ENCODE data around the gene KL.

DNA sequence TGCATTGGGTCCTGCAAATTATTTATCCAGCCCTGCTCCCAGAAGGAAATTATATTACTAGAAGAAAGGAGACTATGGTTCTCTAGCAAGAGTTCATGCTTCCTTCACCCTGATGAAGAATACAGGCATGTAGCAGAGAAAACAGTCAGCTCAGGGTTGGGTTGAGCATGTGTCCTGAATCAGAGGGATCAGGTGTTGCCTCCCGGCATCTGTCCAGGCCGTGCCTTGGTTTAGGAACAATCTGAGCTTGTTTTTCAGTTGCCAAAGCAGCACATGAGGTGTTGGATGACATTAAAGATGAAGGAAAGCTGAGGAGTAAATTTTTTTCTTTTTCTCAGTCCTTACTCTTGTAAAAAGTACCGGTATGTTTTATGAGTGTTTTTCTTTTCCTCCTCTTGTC is 62.0 kb downstream of the KL start:
- TF ChIP-seq, protein P1, sequence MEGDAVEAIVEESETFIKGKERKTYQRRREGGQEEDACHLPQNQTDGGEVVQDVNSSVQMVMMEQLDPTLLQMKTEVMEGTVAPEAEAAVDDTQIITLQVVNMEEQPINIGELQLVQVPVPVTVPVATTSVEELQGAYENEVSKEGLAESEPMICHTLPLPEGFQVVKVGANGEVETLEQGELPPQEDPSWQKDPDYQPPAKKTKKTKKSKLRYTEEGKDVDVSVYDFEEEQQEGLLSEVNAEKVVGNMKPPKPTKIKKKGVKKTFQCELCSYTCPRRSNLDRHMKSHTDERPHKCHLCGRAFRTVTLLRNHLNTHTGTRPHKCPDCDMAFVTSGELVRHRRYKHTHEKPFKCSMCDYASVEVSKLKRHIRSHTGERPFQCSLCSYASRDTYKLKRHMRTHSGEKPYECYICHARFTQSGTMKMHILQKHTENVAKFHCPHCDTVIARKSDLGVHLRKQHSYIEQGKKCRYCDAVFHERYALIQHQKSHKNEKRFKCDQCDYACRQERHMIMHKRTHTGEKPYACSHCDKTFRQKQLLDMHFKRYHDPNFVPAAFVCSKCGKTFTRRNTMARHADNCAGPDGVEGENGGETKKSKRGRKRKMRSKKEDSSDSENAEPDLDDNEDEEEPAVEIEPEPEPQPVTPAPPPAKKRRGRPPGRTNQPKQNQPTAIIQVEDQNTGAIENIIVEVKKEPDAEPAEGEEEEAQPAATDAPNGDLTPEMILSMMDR (IDR thresholded peaks at IDR 0.05; ENCODE audit: insufficient read depth, low read length), result no peak
- TF ChIP-seq, protein P2, sequence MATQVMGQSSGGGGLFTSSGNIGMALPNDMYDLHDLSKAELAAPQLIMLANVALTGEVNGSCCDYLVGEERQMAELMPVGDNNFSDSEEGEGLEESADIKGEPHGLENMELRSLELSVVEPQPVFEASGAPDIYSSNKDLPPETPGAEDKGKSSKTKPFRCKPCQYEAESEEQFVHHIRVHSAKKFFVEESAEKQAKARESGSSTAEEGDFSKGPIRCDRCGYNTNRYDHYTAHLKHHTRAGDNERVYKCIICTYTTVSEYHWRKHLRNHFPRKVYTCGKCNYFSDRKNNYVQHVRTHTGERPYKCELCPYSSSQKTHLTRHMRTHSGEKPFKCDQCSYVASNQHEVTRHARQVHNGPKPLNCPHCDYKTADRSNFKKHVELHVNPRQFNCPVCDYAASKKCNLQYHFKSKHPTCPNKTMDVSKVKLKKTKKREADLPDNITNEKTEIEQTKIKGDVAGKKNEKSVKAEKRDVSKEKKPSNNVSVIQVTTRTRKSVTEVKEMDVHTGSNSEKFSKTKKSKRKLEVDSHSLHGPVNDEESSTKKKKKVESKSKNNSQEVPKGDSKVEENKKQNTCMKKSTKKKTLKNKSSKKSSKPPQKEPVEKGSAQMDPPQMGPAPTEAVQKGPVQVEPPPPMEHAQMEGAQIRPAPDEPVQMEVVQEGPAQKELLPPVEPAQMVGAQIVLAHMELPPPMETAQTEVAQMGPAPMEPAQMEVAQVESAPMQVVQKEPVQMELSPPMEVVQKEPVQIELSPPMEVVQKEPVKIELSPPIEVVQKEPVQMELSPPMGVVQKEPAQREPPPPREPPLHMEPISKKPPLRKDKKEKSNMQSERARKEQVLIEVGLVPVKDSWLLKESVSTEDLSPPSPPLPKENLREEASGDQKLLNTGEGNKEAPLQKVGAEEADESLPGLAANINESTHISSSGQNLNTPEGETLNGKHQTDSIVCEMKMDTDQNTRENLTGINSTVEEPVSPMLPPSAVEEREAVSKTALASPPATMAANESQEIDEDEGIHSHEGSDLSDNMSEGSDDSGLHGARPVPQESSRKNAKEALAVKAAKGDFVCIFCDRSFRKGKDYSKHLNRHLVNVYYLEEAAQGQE (IDR thresholded peaks at IDR 0.05; ENCODE audit: insufficient replicate concordance, low read depth), result no peak

All from HL-60 (cell line).